SH-SY5Y (cell line): Measurements from ENCODE around the gene ADORA1.

Experiments
- GATA2 ChIP-seq: IDR thresholded peaks from 2 replicates; pipeline ENCODE4 v1.6.1; 2011; ENCODE audit warnings: mild to moderate bottlenecking, low read depth, low read length
- GATA3 ChIP-seq: IDR thresholded peaks from 2 replicates; pipeline ENCODE4 v1.6.1; 2011; ENCODE audit warnings: low read depth, mild to moderate bottlenecking, low read length, moderate library complexity

GRCh38 chr1:203126866-203127665 is 460 bp upstream of the ADORA1 start:
- TF ChIP-seq GATA2 (no peak), GATA3 (no peak)
